Right forelimb (tissue), 1 donor: ENCODE results near the gene GLI3.

Experiments used
- DNase-seq: peaks from one replicate; pipeline ENCODE4 v3.0.0-alpha.2; 2018

Gene GLI3

DNA sequence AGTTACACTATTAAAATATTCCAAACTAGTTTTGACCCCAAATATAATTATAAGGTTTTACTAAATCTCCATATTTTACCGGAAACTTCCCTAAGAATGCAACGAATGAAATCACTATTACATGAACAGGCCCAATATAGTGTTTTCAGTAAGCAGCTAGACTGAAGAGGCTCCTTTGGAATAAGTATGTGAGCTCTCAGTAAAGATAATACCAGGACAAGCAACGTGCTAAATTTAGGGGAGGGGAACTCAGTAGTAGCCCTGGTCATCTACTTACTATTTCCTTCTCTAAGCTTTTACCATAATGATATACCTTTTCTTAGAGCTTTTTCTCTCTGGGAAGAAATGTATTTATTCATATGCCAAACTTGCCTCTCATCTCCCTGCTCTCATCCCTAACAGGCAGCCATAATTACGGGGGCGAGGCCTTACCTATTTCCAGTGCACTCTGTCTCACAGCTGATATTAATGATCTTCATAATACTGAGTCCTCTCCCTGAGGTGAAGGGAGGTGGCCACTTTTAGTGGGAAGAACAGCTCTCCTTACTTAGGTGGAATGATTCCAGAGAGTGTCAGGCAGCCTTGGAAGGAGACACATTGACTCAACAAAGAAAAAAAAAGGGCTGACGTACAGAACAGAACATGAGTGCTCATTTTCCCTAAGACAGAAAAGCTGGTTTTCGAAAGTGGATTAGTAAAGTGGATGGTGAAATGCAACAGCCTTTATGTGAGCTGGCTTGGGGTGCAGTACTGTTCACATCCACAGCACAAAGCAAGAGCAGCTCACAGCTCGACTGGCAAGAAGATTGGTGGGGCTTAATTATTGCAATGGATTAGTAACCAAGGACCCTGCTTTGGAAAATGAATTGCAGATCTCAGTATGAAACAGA, 165.4 kb downstream of the GLI3 start:
- no peak for DNase-seq

DNA sequence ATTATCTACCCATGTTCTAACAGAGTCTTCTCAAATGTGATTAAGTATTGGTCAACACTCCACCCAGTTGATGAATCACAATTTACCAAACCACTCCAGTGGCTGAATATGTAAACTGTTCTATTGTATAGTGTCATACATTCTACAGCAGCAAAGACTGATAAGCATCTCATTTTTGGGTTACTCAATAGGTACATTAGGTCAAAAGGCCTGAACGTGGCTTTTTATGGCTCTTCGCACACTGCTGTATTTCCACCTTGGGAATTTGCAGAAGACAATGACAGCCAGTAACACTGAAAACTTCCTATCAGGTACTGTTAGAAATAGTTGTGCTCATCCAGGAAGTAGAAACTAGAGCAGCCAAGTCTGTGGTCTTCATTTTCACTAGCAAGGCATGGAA, 166.9 kb downstream of the GLI3 start:
- DNase-seq, result no peak

DNA sequence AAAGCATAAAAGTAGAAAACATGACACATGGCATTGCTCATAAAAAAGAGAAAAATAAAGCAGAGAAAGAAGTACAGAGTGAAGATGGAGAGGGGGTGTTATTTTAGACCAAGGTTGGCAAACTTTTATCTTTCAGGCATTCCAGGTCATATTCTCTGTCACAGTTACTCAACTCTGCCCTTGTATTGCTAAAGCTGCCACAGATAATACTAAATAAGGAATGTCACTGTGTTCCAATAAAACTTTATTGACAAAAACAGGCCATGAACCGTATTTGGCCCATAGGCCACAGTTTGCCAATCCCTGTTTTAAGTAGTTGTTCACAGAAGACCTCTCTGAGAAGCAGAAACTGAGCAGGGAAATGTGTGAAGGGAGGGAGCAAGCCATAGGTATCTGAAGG, 167.4 kb downstream of the GLI3 start:
- DNase-seq, result no peak

DNA sequence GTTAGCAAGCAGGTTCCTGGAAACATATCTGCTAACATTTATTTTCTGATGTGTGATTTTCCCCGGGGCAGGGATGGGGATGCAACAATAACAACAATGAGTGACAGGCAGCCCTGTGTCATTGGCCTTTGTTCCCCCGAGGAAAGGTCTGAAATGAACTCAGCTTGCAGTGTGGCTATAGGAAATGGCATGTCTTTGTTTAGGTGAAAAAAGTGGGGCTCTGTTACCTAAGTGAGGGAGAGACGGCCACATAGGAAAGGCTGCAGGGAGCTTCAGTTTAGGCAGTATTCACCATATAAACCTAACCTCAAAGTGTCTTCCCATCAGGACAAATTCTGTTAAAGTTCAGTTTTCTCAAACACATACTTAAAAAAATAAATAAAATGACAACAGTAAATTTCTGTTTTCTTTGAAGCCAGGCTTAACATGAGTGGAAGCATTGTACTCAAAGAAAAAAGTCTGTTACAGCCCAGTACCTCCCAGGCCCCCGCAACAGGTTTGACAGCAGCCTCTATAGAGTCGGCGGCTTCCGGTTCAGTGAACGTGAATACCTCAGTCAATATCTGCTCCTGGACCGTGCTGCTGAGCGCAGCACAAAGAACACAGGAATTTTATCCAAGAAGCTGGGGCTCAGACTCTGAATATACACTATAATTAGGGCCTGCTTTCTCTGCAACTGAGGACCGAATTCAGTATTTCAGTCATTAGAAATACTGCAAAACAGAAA, 168.3 kb downstream of the GLI3 start:
- DNase-seq, result no peak

DNA sequence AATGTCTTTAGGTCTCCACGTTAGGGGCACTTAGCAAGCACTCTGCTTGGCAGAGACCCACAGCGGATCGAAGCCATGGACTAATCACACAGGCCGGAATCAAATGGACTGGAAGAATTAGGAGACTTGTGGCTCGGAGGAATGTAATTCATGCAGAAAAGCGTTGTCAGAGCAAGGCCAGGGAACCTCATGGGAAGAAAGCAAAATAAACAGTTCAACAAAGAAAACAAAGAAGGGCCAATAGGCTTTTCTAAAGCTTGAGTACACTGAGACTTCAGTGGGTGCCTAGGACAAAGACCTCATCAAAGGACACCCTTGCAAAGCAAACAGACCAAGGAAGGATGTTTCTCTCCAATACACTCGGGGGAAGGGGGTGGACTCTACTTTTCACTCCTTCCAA, 171.1 kb downstream of the GLI3 start:
- DNase-seq, result no peak

DNA sequence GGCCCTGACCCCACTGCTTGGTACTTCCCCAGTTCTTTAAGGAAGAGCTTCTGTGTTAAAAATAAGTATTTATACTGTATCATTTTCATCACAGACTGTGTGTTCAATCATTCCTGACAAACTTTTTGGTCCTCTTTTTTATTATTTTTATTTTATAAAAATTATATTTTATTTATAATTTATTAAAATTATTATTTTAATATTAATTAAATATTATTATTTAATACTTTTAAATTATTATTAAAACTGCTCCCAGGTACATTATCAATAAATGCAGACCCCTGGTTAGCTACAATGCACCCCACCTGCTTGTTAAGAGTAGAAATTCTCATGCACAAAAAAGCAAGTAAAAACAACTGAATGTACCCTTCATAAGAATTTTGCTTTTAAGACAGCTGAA, 172.0 kb downstream of the GLI3 start:
- DNase-seq, result no peak

DNA sequence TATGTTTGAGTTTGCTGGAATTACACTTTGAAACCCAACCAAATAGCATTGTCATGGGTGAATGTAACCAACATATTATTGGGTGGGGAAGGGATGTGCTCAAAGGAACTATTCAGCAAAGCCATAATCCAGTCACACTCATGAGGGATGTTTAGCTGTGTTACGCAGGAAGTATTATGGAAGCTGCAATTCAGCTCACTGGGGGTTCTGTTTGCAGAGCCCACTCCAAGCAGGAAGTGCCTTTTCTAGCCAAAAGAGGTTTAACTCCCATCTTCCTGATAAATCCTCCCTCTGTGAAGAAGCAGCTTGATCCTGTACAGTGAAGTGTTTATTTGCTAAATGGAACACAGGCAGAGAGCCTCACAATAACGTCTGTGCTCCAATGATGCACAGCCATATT, 172.5 kb downstream of the GLI3 start:
- DNase-seq, result no peak

DNA sequence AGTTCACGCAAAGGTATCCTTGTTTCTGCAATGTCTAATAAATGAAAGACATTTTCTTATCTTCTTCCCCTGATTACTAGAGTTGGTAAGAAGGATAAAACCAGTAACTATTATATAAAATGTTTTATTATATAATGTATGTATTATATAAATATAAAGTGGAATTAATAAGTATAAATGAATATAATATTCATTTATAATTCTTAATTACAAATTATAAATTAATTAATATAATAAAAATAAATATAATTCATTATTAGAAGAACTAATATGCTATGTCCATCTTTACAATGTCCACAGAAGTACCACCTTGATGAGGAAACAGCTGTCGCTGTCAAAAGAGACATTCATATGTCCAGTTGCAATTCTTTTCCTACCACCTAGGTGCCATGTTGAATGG, 177.7 kb downstream of the GLI3 start:
- DNase-seq, result no peak

DNA sequence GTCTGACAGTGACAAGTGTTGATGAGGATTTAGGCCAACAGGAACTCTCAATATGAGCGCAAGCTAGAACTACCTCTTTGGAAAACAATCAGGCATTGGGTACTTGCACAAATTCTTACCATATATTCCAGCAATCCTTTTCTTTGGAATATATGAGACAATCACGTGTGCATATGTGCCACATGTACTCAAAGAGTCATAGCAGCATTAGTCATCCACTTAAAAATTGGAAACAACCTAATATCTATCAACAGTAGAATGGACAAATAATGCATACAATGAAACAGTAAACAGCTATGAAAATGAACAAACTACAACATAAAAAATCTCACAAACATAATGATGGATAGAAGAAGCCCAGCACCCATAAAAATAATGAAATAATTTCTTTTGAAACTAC, 179.7 kb downstream of the GLI3 start:
- DNase-seq, result no peak

DNA sequence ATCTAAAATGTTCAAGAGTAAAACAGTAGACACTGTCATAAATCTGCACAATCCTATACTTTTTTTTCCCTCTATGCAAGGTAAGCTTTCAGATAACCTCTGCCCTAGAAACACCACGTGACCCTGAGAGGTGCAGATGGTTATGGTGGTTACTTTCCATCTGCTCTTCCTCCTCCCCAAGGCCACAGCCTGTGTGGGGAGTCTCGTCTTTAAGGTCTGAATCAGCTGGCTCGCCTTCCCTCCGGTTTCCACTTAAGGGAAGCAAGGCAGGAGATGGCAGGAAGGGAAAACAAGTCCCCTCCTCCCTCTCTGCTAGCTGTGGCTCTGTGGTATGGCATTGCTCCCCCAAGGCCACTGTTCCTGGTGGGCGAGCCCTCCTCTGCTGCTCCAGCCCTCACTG, 181.8 kb downstream of the GLI3 start:
- DNase-seq, result no peak

DNA sequence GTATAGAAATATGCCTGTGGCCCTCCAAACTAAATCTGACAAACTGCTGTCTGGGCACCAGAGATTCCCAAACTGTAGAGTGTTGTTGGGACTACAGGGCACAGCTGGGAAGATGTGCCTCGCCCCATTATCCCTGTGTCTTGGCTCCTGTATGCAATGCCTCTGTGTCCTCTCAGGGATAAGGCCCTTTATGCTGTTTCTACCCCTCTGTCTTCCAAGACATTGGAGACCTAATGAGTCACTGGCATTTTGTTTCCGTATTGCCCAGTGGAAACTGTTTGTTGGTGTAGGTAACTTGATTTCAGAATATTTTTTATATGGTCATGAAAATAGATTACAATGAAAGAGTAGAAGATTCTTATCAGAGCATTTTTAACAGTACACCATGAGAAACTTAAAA, 183.2 kb downstream of the GLI3 start:
- DNase-seq, result no peak

DNA sequence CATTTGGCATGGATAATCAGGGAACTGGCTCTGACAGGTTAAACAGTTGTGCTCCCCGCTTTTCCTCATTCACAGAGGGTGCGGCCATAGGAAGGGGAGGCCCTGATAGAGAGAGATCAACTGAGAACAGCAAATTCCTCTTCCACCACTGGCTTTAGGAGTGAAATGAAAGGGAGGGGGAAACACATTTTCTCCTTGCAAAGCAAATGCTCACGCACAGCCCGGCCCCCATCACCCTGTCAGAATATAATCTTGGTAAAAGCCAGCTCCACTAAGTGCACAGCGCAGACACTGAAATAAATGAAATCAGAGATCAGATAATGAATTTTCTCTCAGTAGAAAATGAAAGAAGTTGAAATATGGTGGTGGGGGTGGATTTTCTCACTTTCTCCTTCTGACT, 187.2 kb downstream of the GLI3 start:
- no peak for DNase-seq

DNA sequence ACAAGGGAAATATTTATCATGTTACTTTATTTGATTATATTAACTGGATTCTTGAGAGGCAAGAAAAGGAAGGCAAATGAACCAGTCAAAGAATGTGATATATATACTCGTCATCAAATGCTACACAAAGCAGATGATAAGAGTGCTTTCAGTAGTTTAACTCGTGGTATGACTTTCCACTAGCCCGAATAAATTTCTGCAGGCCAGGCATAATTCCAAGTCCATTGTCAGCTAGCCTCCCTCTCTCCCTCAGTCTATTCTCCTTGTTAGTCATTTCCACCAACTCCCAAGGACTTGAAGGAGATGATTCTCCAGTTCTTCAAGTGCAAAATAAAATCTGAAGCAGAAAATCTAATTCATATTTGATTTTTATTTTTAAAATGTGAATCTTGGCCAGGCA, 190.5 kb downstream of the GLI3 start:
- no peak for DNase-seq

DNA sequence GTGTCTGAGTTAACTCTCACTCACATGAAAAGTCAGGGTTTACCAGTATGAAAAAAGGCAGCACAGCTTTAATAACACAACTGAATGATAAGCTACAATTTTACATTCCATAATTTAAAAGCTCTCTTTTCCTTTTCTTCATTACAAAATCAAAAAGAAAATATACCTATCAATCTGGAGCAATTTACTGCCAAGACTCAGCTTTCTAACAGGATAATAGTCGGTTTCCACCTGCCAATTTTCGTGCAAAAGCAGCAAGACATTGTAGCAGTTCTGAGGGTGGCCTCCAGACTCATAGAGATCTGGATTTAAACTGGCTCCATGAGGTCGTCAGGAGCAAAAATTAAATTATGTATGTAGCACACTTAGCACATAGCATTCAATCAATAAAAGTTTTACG, 191.0 kb downstream of the GLI3 start:
- DNase-seq, result no peak

DNA sequence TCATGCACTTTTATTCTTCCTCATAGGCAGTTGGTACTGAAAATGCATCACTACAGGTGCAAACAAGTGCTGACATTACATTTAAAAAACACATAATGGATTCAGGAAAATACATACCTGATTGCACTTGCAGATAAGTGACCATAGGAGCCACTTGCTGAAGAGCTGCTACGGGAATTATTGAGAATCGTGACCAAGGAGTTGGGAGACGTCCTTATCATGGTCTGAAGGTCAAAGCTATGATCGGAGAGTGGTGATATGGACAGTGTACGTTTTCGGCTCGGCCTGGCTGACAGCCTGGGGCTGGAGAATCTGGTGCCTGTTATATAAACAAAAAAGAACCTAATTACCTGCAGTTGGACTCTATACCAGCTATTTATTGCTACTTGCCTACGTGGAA, 197.1 kb downstream of the GLI3 start:
- DNase-seq, result no peak

DNA sequence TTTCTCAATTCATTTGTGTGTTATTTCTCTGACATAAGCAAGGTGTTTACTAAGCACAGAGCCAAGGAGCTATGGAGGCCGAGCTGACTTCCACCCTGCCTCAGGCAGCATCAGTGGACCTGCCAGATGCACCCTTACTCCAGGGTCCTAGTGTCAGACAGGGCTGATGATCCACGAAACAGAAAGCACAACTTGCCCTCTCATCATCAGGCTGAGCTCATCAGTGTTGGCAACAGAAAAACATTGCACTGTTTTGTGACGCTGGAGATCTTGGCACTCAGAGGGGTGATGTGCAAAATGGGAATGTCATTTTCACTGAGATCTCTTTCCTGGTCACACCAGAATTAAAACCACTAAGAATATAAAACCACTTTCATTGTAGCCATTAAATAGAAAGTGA, 201.8 kb downstream of the GLI3 start:
- DNase-seq, result no peak

DNA sequence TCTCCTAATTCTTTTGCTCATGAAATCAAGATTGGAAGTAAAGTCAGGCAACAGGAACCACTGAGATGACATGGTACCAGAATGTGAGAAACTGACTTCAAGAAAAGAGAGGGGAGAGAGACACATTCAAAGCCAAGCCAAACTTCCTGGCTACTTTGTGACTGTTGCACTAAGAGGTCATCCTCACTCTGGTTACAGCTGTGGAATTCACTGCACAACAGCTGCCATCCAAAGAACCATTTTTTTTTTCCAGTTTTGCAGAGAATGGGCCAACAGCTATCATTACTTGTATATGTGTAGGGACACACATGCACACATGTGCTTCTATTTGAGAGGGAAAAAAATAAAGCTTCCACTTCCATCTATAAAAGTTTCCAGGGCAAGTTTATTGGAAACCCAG, 203.5 kb downstream of the GLI3 start:
- DNase-seq, result no peak

DNA sequence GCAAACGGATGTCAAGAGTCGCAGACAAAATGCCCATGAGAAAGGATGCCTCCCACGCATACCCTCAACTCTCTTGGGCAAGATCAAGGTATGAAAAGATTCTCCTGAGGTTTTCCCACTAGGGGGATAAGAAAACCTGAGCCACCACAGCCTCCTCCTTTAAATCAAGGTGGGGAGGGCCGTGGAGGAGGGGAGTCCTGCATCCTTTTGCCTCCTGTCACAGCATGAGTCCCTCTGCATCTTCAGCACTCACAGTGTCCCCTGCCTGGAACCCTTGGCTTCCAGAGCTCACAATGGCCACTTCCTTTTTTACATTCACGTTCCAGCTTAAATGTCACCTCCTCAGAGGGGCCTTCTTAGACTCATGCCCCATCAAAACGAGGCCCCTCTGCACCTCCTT, 207.6 kb downstream of the GLI3 start:
- no peak for DNase-seq

DNA sequence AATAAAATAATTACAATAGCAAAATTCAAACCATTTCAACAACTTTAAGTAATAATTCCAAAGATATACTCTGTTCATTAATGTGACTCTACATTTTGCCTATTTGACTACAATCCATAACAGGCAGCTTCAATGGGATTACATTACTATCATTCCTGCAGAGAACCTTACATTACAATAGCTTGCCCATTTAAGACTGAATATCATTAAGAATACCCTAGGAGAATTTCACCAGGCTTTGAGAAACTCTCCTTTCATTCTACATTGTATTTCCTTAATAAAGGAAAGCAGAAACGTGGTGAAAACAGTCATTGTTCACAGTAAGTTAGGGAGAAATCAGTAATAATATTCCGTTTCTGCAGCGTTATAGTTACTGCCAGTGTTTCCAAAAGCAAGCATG, 209.5 kb downstream of the GLI3 start:
- DNase-seq, result no peak

DNA sequence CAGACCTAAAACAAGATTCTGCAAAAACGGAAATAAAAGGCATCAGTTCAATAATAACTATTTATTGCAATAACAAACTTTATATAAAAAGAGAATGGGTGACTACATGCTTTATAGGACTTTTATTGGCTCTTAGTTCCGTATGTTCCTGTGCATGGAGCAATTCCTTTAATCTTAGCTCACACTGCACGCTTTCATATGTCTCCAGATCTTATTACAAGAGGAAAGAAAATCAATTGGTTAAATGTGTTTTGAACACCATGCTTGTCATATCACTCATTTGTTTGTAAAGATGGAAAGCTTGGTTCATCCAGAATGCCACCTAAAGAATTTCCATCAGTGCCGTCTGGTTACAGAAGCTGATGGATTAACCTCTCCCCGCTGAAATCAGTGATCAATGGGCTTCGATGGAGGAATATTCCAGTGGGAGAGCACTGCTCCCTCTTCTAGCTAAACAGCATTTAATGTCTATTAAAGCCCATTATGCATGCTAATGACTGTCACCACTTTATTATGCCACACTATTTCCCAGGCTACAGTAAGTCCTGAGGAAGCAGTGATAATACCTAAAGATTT, 210.3 kb downstream of the GLI3 start:
- no peak for DNase-seq

DNA sequence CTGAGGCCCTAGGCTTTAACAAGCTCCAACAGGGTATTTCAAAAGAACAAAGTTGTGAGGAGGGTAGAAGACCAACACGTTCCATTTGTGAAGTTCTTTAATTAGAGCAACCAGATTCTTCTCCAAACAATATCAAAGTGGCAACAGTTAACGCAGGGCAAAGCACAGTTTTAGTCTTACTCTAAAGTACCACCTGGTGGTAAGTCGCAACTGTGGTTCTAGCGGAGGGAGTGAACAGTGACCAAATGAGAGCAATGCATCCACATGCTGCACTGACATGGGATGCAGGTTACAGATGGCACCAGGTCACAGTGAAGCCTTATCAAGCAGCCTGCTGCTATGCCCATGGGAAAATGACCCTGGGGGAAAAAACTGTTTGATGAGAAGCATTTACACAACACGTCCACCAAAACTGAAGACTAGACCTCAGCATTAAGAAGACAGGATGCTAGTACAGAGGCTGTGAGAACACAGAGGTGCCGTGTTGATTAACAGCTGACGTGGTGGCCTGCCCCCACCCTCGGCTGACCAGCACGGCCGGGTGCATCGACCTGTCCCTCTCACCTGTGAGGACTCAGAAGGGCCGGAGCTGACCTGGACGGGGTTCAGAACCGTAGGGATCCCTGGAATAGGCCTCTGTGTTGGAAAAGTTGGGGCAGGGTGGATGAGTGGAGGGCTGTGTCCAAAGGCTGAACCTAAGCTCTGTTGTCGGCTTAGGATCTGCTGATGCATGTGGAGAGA, 211.2 kb downstream of the GLI3 start:
- DNase-seq, result no peak

DNA sequence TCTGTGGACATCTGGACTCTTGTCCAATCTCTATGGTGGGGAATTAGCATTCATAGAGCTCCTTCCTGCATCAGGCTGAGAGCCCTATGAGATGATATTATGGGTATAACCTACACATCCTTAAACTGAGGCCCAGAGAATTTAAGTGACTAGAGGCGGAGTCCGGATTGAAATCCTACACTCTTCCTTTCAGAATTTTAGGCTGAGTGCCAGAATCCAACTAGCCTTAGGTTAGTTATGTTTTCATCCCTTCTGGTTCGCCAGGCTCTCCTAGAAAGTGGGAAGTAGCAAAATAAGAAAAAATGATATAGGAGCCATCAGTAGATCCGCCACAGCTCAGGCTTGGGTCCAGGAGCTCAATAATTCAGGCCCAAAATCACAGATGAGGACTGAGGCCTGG, 212.5 kb downstream of the GLI3 start:
- DNase-seq, result no peak

DNA sequence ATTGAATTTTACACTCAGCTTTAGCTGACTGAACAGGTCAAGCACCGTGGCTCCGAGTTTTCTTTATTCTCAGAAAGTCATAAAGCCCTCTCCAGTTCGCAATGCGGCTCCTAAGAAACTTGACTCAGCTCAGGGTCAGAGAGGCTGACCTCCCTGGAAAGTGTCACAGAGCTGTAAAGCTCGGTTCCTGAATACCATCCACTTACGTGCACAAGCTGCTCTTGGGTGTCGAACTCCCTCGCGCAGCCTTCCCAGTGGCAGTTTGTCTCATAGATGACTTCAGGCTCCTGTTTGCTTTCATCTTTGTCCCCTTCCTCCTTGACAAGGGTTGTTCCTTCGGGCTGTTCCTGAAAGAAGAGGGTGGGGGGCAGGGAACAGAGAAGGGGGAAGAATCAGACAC, 213.7 kb downstream of the GLI3 start:
- no peak for DNase-seq

DNA sequence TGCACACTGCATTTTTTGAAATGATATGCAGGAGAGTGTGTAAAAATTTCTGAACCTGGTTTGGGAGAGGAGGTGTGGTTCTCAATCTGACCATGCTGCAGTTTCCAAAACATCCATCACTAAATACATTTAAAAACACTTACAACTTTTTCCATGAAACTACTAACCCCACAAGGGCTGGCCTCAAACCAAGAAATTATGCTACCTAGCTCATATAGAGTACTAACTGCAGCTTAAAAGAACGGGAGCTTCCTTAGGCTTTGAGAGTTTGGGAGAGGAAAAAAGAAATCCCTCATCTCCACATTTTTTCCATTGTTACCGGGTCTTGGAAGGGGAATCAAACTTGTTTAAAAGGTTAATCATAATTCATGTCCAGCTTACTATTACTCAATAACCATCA, 214.2 kb downstream of the GLI3 start:
- no peak for DNase-seq
